Thyroid gland (tissue), 4 donors: Measurements from ENCODE around the gene ARHGAP22. TPM values are rescaled to one million over a fixed set of nuclear protein-coding genes. Genes with fewer than 3 reads are reported as not detected.
A peak's percentile ranks its signal among the peaks of the same experiment; 100 is the strongest.

Experiments
- DNase-seq, 2 donors: peaks; one replicate each; pipeline ENCODE4 v3.0.0-alpha.2; 2019
- H3K27ac ChIP-seq, 3 donors: fragments of 200-600 bp; sonication (generic); 1 replicate in 2 of 3; 2 replicates in 1 of 3; pipeline ENCODE4 v1.5.1; 2016 to 2019; ENCODE audit warnings: mild to moderate bottlenecking in 1 of 3, moderate library complexity in 1 of 3
- H3K27me3 ChIP-seq: fragments of 200-600 bp; sonication (generic); one replicate; pipeline ENCODE4 v1.5.1; 2019
- H3K36me3 ChIP-seq, 2 donors: fragments of 200-600 bp; sonication (generic); one replicate each; pipeline ENCODE4 v1.5.1; 2016 to 2019
- H3K4me1 ChIP-seq, 2 donors: fragments of 200-600 bp; sonication (generic); one replicate each; pipeline ENCODE4 v1.5.1; 2017 to 2019
- H3K4me3 ChIP-seq, 3 donors: fragments of 200-600 bp; sonication (generic); replicated peaks in 1 of 3; 1 replicate in 2 of 3; 2 replicates in 1 of 3; pipeline ENCODE4 v1.5.1; 2016; ENCODE audit warnings: mild to moderate bottlenecking in 1 of 3
- H3K9me3 ChIP-seq: fragments of 200-600 bp; sonication (generic); one replicate; pipeline ENCODE4 v1.5.1; 2017
- POLR2A ChIP-seq, 2 donors: fragments of 450-650 bp; IDR thresholded peaks; one replicate each; pipeline ENCODE4 v1.6.1; 2017; ENCODE audit warnings: antibody characterized with exemption in 2 of 2, mild to moderate bottlenecking in 2 of 2, moderate library complexity in 1 of 2
- WGBS, 2 donors: methylation state at CpG; one replicate each; pipeline ENCODE4 v1.1.5; 2017; 5-methylcytosine and 5-hydroxymethylcytosine counted together
- intact Hi-C: fragments of 100-400 bp; cut with DNase I; formaldehyde crosslinking; loops from one replicate; pipeline ENCODE4 v1.15.1; 2023
- total RNA-seq, 4 donors: library from RNA; depleted of rRNA; stranded (reverse); fragments of >200 nt; gene quantifications; one replicate each; pipeline ENCODE4 v1.2.3, GENCODE V29; 2016
- TF ChIP-seq, protein P1 (sequence below), 6 experiments: fragments of 200-600 bp in 3 of 6; fragments of 450-650 bp in 3 of 6; sonication (generic) in 3 of 6; IDR thresholded peaks; one replicate each; pipeline ENCODE4 v1.5.1; 2016 to 2019; ENCODE audit warnings: antibody characterized with exemption in 6 of 6, mild to moderate bottlenecking in 2 of 6, inconsistent platforms in 1 of 6, moderate library complexity in 1 of 6

ARHGAP22 gene
- total RNA-seq, 4 donors from 2014 or later: 3.4 to 29.5 (median 19.1) TPM

DNA sequence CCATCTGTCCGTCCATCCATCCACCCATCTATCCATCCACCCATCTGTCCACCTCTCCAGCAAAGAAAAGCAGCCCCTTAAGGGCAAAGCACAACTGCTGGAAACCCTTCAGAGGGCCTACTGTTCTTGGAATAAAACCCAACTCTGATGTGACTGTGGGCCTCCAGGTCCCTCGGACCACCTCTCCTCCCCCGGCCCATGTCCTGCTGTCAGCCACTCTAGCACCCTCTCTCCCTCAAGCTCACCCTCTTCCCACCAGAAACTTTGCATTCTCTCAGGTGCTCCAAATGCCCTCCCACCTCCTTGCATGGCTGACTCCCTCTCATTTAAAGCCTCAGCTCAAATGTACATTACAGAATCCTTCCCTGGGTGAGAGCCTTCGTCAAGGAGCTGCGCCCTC lies 110.3 kb downstream of the ARHGAP22 start:
- intact Hi-C loops: no loop called here
- TF ChIP-seq POLR2A (IDR thresholded peaks at IDR 0.05): no peak
- TF ChIP-seq, protein P1, sequence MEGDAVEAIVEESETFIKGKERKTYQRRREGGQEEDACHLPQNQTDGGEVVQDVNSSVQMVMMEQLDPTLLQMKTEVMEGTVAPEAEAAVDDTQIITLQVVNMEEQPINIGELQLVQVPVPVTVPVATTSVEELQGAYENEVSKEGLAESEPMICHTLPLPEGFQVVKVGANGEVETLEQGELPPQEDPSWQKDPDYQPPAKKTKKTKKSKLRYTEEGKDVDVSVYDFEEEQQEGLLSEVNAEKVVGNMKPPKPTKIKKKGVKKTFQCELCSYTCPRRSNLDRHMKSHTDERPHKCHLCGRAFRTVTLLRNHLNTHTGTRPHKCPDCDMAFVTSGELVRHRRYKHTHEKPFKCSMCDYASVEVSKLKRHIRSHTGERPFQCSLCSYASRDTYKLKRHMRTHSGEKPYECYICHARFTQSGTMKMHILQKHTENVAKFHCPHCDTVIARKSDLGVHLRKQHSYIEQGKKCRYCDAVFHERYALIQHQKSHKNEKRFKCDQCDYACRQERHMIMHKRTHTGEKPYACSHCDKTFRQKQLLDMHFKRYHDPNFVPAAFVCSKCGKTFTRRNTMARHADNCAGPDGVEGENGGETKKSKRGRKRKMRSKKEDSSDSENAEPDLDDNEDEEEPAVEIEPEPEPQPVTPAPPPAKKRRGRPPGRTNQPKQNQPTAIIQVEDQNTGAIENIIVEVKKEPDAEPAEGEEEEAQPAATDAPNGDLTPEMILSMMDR (IDR thresholded peaks at IDR 0.05): no peak
- Histone ChIP-seq H3K27ac (no peak overlapping the region), H3K9me3 (no peaks in the 10 kb centered on the region), H3K27me3 (no peaks in the 10 kb centered on the region), H3K36me3 (no peaks in the 10 kb centered on the region), H3K4me1 (peaks cover 0 to 18% of the 10 kb centered on the region in 2 donors), H3K4me3 (no peak overlapping the region)
- WGBS, 2 donors: 56 to 61% methylated on average over 5 of the region's 5 CpGs
- DNase-seq: no peak

DNA sequence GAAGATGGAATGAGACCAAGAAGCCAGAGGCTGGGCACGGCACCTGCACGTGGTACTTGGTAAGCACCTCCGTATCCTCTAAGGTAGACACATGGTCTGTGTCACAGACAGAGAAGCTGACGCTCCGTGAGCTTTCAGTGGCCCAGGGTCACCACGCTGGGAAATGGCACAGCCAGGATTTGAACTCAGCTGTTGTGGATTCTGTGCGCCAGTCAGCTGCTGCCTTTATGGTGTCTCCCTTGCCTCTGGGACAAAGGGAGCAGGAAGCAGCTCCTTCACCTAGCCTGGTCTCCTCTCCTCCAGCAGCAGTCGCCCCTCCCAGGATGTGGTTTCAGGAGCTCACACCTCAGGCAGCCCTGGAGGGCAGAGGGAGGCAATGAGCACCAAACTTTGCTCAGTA lies 110.8 kb downstream of the ARHGAP22 start:
- 84 to 89% methylated on average over 8 of the region's 8 CpGs for WGBS, 2 donors
- TF ChIP-seq, protein P1 (IDR thresholded peaks at IDR 0.05): no peak
- TF ChIP-seq POLR2A (IDR thresholded peaks at IDR 0.05): no peak
- H3K36me3 ChIP-seq: no peaks in the 10 kb centered on the region
- intact Hi-C loops: no loop called here
- no peaks in the 10 kb centered on the region for H3K27me3 ChIP-seq
- H3K9me3 ChIP-seq: no peaks in the 10 kb centered on the region
- no peak for DNase-seq
- H3K4me3 ChIP-seq: no peak overlapping the region
- H3K27ac ChIP-seq: no peak overlapping the region
- peaks cover 0 to 18% of the 10 kb centered on the region in 2 donors for H3K4me1 ChIP-seq

DNA sequence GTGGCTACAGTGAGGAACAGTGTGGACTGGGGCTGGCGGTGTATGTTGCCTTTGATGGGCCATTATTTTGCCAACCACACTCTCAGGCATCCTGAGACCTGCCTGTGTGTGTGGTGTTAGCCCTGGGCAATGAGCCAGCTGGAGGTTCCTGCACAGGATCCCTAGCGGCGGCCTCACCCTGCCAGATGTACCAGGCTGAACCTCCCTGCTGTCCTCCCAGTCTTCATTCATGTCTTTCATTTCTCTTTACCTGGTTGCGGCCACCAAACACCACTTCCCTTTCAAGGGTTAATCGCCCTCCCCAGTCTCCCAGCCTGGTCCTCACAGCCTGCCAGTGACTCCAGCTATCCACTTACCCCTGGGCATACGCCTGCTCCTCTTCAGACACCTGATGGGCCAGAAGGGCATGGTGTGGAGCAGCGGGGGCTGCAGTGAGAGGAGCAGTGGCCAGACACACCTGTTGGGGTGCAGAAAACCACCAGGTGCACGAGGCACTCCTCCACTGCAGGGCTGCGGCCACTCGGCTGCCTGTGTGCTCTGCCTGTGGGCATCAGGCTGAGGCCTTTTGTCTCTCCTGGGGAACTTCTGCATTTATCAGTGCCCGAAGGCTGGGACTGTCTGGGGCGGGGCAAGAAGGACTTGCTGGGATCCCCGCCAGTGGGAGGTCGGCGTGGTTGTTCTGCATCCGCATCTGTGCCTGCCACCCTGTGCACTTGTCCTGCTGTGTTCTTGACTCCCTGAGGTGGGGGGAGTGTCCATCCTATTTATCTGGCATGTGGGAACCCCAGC lies 111.6 kb downstream of the ARHGAP22 start:
- intact Hi-C loops: no loop called here
- Histone ChIP-seq H3K27me3 (no peaks in the 10 kb centered on the region), H3K36me3 (no peaks in the 10 kb centered on the region), H3K4me3 (no peak overlapping the region), H3K4me1 (peaks cover 0 to 18% of the 10 kb centered on the region in 2 donors), H3K27ac (no peak overlapping the region), H3K9me3 (no peaks in the 10 kb centered on the region)
- peak; percentile 41 to 56 for DNase-seq
- no peak for TF ChIP-seq POLR2A (IDR thresholded peaks at IDR 0.05)
- TF ChIP-seq, protein P1 (IDR thresholded peaks at IDR 0.05): no peak
- 58 to 72% methylated on average over 9 to 13 of the region's 16 CpGs for WGBS, 2 donors

DNA sequence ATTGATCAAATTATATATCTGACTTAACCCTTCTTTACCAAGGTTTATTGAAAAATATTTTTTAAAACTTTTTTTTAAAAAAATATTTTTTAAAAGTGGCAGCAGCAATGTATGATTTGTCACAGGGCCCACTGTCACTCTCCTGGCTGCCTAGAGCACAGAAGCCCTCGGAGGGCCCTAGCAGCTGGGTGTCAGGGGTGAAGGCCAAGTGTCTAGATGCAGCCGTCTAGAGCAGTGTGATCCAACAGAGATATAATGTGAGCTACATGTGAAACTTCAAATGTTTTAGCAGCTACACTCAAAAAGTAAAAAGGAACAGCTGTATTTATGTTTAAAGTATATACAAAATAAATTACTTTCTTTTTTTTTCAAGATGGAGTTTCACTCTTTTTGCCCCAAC lies 112.7 kb downstream of the ARHGAP22 start:
- intact Hi-C loops: no loop called here
- Histone ChIP-seq H3K4me3 (no peak overlapping the region), H3K36me3 (no peaks in the 10 kb centered on the region), H3K27ac (no peak overlapping the region), H3K27me3 (no peaks in the 10 kb centered on the region), H3K9me3 (no peaks in the 10 kb centered on the region), H3K4me1 (peaks cover 0 to 12% of the 10 kb centered on the region in 2 donors)
- TF ChIP-seq, protein P1 (IDR thresholded peaks at IDR 0.05): no peak
- TF ChIP-seq POLR2A (IDR thresholded peaks at IDR 0.05): no peak
- WGBS, 2 donors: 72 to 73% methylated on average over 2 of the region's 2 CpGs
- no peak for DNase-seq

DNA sequence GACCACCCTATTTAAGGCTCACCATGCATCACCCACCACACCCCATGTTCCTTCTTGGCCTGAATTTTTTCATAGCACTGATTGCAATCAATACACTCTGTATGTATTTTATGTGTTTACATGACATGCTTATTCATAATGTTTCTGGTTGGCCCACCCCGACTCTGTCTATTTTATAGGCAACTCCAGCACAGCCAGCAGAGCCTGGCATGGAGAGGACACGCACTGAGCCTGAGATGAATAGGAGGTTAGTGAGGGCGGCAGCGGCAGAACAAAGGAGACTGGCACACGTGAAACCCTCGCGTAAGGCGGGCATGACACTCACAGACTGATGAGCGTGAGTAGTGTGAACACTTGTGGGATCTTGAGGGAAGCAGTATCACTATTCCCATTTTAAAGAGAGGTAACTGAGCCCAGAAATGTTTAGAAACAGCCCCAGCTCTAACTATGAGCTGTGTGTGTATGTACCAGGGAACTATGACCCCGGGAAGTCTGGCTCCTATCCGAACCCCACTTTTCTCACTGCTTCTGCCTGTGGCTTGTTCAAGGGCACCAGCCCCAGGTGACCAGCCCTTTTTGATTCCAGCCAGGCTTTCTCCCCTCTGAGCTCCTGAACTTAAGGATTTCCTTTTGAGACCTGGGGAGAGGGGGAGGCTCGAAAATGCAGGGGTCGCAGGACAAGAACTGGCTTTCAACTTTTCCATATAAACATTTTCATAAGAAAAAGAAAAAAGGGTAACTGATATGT lies 113.3 kb downstream of the ARHGAP22 start:
- intact Hi-C loops: no loop called here
- Histone ChIP-seq H3K27me3 (no peaks in the 10 kb centered on the region), H3K27ac (no peak overlapping the region), H3K9me3 (no peaks in the 10 kb centered on the region), H3K4me1 (peaks cover 0 to 6% of the 10 kb centered on the region in 2 donors), H3K36me3 (no peaks in the 10 kb centered on the region), H3K4me3 (no peak overlapping the region)
- 83 to 87% methylated on average over 13 of the region's 13 CpGs for WGBS, 2 donors
- TF ChIP-seq, protein P1 (IDR thresholded peaks at IDR 0.05): no peak
- no peak for TF ChIP-seq POLR2A (IDR thresholded peaks at IDR 0.05)
- no peak for DNase-seq
